ENCODE measurements around the gene SPHK1. TPM values are rescaled to one million over a fixed set of nuclear protein-coding genes. Genes with fewer than 3 reads are reported as not detected.
"Not testable (repeated sequence)": the region's sequence is repeated elsewhere in the genome, so short reads cannot be mapped to it uniquely, and the experiment has no call there.

Gene SPHK1
- total RNA-seq, 4 donors from 2014 or later = 10.5 to 17.9 (median 12.5) TPM

DNA sequence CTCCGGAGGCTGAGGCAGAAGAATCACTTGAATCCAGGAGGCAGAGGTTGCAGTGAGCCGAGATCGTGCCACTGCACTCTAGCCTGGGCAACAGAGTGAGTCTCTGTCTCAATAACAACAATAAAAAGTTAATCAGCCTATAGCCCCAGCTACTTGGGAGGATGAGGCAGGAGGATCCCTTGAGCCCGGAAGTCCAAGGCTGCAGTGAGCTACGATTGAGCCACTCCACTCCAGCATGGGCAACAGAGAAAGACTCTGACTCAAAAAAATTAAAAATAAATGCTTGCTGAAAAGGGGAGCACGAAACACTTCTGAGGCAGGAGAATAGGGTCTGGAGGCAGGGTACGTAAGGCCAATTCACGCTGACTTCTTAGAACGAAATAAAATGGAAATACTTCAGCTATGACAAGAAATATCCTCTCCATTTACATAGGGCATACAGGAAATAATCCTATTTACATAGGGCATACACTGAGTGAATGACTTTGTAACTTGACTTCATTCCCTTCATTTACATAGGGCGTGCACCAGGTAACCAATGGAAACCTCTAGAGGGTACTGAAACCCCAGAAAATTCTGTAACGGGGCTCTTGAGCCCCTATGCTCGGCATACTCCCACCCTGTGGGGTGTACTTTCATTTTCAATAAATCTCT, 27.5 kb upstream of the SPHK1 start:
- Histone ChIP-seq H3K4me1 (peaks cover 38% of the 10 kb centered on the region), H3K9me3 (no peaks in the 10 kb centered on the region), H3K27me3 (no peaks in the 10 kb centered on the region), H3K4me3 (no peak overlapping the region), H3K36me3 (no peaks in the 10 kb centered on the region), H3K27ac (no peak overlapping the region)
- DNase-seq (ENCODE audit: low spot score in 2 of 2) = no peak
- 63% methylated on average over 12 of the region's 12 CpGs for WGBS
- TF ChIP-seq EP300 (IDR thresholded peaks at IDR 0.05) (no peak), POLR2AphosphoS5 (IDR thresholded peaks at IDR 0.05) (no peak), POLR2A (IDR thresholded peaks at IDR 0.05) (no peak)
- TF ChIP-seq, protein P1, sequence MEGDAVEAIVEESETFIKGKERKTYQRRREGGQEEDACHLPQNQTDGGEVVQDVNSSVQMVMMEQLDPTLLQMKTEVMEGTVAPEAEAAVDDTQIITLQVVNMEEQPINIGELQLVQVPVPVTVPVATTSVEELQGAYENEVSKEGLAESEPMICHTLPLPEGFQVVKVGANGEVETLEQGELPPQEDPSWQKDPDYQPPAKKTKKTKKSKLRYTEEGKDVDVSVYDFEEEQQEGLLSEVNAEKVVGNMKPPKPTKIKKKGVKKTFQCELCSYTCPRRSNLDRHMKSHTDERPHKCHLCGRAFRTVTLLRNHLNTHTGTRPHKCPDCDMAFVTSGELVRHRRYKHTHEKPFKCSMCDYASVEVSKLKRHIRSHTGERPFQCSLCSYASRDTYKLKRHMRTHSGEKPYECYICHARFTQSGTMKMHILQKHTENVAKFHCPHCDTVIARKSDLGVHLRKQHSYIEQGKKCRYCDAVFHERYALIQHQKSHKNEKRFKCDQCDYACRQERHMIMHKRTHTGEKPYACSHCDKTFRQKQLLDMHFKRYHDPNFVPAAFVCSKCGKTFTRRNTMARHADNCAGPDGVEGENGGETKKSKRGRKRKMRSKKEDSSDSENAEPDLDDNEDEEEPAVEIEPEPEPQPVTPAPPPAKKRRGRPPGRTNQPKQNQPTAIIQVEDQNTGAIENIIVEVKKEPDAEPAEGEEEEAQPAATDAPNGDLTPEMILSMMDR (IDR thresholded peaks at IDR 0.05) = no peak

GRCh38 chr17:76357597-76358158, 26.7 kb upstream of the SPHK1 start:
- Histone ChIP-seq H3K4me1 (peaks cover 41% of the 10 kb centered on the region), H3K9me3 (no peaks in the 10 kb centered on the region), H3K4me3 (no peak overlapping the region), H3K27ac (no peak overlapping the region), H3K36me3 (no peaks in the 10 kb centered on the region), H3K27me3 (no peaks in the 10 kb centered on the region)
- no peak for DNase-seq (ENCODE audit: low spot score in 2 of 2)
- TF ChIP-seq EP300 (IDR thresholded peaks at IDR 0.05) = no peak
- no peak for TF ChIP-seq POLR2AphosphoS5 (IDR thresholded peaks at IDR 0.05)
- no peak for TF ChIP-seq POLR2A (IDR thresholded peaks at IDR 0.05)
- TF ChIP-seq, protein P1 (IDR thresholded peaks at IDR 0.05) = no peak
- whole genome bisulfite sequencing = 68% methylated on average over 3 of the region's 6 CpGs

GRCh38 chr17:76359375-76359774, 25.0 kb upstream of the SPHK1 start:
- WGBS = 83% methylated on average over 6 of the region's 6 CpGs
- TF ChIP-seq POLR2AphosphoS5 (IDR thresholded peaks at IDR 0.05) (no peak), POLR2A (IDR thresholded peaks at IDR 0.05) (no peak), EP300 (IDR thresholded peaks at IDR 0.05) (no peak)
- TF ChIP-seq, protein P1 (IDR thresholded peaks at IDR 0.05) = no peak
- no peak for DNase-seq (ENCODE audit: low spot score in 2 of 2)
- H3K36me3 ChIP-seq = no peaks in the 10 kb centered on the region
- H3K4me3 ChIP-seq = no peak overlapping the region
- no peaks in the 10 kb centered on the region for H3K9me3 ChIP-seq
- peaks cover 42% of the 10 kb centered on the region for H3K4me1 ChIP-seq
- no peaks in the 10 kb centered on the region for H3K27me3 ChIP-seq
- no peak overlapping the region for H3K27ac ChIP-seq

DNA sequence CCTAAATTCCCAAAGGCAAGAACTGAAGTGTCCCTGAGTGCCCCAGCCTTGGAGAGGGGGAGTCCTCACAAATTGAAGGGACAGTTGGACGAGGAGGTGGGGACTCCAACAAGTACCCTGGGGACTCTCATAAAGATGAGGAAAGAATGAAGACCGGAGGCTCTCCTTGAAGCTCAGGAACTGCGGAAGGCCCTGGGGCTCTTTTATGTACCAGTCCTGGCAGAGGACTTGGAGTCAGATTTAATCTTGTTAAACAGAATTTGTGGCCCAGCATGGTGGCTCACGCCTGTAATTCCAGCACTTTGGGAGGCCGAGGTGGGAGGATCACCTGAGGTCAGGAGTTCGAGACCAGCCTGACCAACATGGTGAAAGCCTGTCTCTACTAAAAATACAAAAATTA, 24.6 kb upstream of the SPHK1 start:
- H3K4me3 ChIP-seq; H3K9me3 ChIP-seq; DNase-seq (ENCODE audit: low spot score in 2 of 2); H3K27me3 ChIP-seq; H3K36me3 ChIP-seq: not testable (repeated sequence)
- Histone ChIP-seq H3K27ac (peak overlapping the region; percentile 16), H3K4me1 (peaks cover 38% of the 10 kb centered on the region)
- WGBS = 72% methylated on average over 6 of the region's 6 CpGs

GRCh38 chr17:76360461-76360860, 23.9 kb upstream of the SPHK1 start:
- peaks cover 36% of the 10 kb centered on the region for H3K4me1 ChIP-seq
- H3K4me3 ChIP-seq = no peak overlapping the region
- TF ChIP-seq, protein P1 (IDR thresholded peaks at IDR 0.05) = no peak
- TF ChIP-seq POLR2A (IDR thresholded peaks at IDR 0.05) (no peak), EP300 (IDR thresholded peaks at IDR 0.05) (no peak), POLR2AphosphoS5 (IDR thresholded peaks at IDR 0.05) (no peak)
- no peaks in the 10 kb centered on the region for H3K9me3 ChIP-seq
- DNase-seq (ENCODE audit: low spot score in 2 of 2) = no peak
- peak overlapping the region; percentile 88 for H3K27ac ChIP-seq
- H3K36me3 ChIP-seq = no peaks in the 10 kb centered on the region
- no peaks in the 10 kb centered on the region for H3K27me3 ChIP-seq
- 40% methylated on average over 2 of the region's 2 CpGs for WGBS
